Subcutaneous adipose tissue (tissue), 4 donors: ENCODE data around the gene TNS2. TPM values are rescaled to one million over a fixed set of nuclear protein-coding genes. Genes with fewer than 3 reads are reported as not detected.

Experiments used
- total RNA-seq, 4 donors: library from RNA; depleted of rRNA; stranded (reverse); fragments of >200 nt; gene quantifications; one replicate each; pipeline ENCODE4 v1.1.0, GENCODE V29; 2016
- TF ChIP-seq, protein P1 (sequence below): fragments of 450-650 bp; IDR thresholded peaks from one replicate; pipeline ENCODE4 v1.5.1; 2016; ENCODE audit warnings: low read depth, mild to moderate bottlenecking, control low read depth, antibody characterized with exemption, moderate library complexity

The TNS2 gene
- total RNA-seq, 4 donors from 2014 or later, result 108 to 522 (median 189) TPM

DNA sequence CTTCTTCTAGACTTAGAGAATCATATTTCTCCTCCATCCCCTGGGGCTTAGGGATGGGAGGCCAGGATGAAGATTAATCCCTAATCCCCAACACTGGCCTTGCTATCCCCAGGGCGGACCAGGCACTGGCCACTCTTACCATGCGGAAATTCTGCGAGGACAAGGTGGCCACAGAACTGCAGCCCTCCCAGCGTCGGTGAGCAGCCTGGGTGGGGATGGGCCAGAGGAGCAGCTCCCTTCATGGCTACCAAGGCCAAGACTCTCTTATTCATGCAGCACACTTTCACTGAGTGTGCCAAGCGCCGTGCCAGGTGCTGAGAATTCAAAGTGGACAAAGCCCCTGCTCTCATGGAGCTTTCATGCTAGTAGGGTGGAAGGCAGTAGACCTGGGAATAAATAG lies 7.0 kb downstream of the TNS2 start:
- TF ChIP-seq, protein P1, sequence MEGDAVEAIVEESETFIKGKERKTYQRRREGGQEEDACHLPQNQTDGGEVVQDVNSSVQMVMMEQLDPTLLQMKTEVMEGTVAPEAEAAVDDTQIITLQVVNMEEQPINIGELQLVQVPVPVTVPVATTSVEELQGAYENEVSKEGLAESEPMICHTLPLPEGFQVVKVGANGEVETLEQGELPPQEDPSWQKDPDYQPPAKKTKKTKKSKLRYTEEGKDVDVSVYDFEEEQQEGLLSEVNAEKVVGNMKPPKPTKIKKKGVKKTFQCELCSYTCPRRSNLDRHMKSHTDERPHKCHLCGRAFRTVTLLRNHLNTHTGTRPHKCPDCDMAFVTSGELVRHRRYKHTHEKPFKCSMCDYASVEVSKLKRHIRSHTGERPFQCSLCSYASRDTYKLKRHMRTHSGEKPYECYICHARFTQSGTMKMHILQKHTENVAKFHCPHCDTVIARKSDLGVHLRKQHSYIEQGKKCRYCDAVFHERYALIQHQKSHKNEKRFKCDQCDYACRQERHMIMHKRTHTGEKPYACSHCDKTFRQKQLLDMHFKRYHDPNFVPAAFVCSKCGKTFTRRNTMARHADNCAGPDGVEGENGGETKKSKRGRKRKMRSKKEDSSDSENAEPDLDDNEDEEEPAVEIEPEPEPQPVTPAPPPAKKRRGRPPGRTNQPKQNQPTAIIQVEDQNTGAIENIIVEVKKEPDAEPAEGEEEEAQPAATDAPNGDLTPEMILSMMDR, result no peak

GRCh38 chr12:53057816-53058500 lies 8.1 kb downstream of the TNS2 start:
- TF ChIP-seq, protein P1, result no peak

DNA sequence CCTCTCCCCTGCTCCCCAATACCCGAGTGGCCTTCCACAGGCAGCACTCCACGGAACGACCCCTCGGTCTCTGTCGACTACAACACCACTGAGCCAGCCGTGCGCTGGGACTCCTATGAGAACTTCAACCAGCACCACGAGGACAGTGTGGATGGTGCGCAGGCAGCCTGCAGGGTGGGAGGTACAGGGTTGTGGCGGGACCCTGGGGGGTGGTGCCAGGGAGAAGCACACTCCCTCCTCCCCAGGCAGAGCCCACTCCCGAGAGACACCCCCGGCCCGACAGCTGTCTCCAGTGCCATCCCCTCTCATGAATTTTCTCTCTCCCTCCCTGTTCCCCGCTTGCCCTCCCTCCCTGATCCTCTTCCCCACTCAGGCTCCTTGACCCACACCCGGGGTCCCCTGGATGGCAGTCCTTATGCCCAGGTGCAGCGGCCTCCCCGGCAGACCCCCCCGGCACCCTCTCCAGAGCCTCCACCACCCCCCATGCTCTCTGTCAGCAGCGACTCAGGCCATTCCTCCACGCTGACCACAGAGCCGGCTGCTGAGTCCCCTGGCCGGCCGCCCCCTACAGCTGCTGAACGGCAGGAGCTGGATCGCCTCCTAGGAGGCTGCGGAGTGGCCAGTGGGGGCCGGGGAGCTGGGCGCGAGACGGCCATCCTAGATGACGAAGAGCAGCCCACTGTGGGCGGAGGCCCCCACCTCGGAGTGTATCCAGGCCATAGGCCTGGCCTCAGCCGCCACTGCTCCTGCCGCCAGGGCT lies 9.0 kb downstream of the TNS2 start:
- TF ChIP-seq, protein P1, result no peak

- TF ChIP-seq, protein P1, result no peak
Observed at GRCh38 chr12:53059434-53060063, 9.7 kb downstream of the TNS2 start.

- TF ChIP-seq, protein P1, result no peak
Observed at GRCh38 chr12:53060064-53060720, 10.3 kb downstream of the TNS2 start.

- TF ChIP-seq, protein P1, result no peak
Observed at GRCh38 chr12:53060721-53061276, 10.9 kb downstream of the TNS2 start.
